H9 (cell line): ENCODE results near the gene GRK1. TPM values are rescaled to one million over a fixed set of nuclear protein-coding genes. Genes with fewer than 3 reads are reported as not detected.

Experiments used
- DNase-seq: peaks from one replicate; pipeline ENCODE4 v3.0.0-alpha.2; 2017
- H2AFZ ChIP-seq: one replicate; pipeline ENCODE4 v1.6.1; 2013; ENCODE audit warnings: mild to moderate bottlenecking, low read length, control low read depth, moderate library complexity
- H2AK5ac ChIP-seq: 2 replicates; pipeline ENCODE4 v1.6.1; 2013; ENCODE audit warnings: low read length, control low read depth, mixed read lengths; ENCODE audit not compliant: insufficient read length
- H2BK120ac ChIP-seq: one replicate; pipeline ENCODE4 v1.6.1; 2013; ENCODE audit warnings: low read depth, mild to moderate bottlenecking, low read length, control low read depth, inconsistent platforms; ENCODE audit not compliant: poor library complexity, severe bottlenecking
- H2BK12ac ChIP-seq: 2 replicates; pipeline ENCODE4 v1.6.1; 2013; ENCODE audit warnings: low read length, control low read depth, mixed read lengths, low read depth; ENCODE audit not compliant: insufficient read length
- H2BK15ac ChIP-seq: 2 replicates; pipeline ENCODE4 v1.6.1; 2013; ENCODE audit warnings: low read depth, low read length, control low read depth
- H2BK20ac ChIP-seq: one replicate; pipeline ENCODE4 v1.6.1; 2013; ENCODE audit warnings: low read depth, mild to moderate bottlenecking, low read length, control low read depth, inconsistent platforms; ENCODE audit not compliant: poor library complexity, severe bottlenecking
- H2BK5ac ChIP-seq: 2 replicates; pipeline ENCODE4 v1.6.1; 2013; ENCODE audit warnings: low read length, control low read depth, mixed read lengths; ENCODE audit not compliant: insufficient read length
- H3K14ac ChIP-seq: 2 replicates; pipeline ENCODE4 v1.6.1; 2013; ENCODE audit warnings: low read length, control low read depth; ENCODE audit not compliant: insufficient read depth
- H3K18ac ChIP-seq: 2 replicates; pipeline ENCODE4 v1.6.1; 2013; ENCODE audit warnings: low read depth, mild to moderate bottlenecking, mixed read lengths, low read length, control low read depth; ENCODE audit not compliant: insufficient read length
- H3K23ac ChIP-seq: 2 replicates; pipeline ENCODE4 v1.6.1; 2013; ENCODE audit warnings: low read length, control low read depth, mixed read lengths, low read depth; ENCODE audit not compliant: insufficient read length
- H3K23me2 ChIP-seq: 2 replicates; pipeline ENCODE4 v1.6.1; 2013; ENCODE audit warnings: low read depth, mild to moderate bottlenecking, mixed read lengths, low read length, control low read depth; ENCODE audit not compliant: insufficient read length, poor library complexity, severe bottlenecking
- H3K27ac ChIP-seq: 2 replicates; pipeline ENCODE4 v1.5.1; 2013; ENCODE audit warnings: low read length, control low read depth, mixed read lengths, low read depth; ENCODE audit not compliant: insufficient read length
- H3K27me3 ChIP-seq: 2 replicates; pipeline ENCODE4 v1.6.1; 2013; ENCODE audit warnings: low read length, control low read depth, inconsistent platforms; ENCODE audit not compliant: insufficient read depth
- H3K4ac ChIP-seq: 2 replicates; pipeline ENCODE4 v1.6.1; 2013; ENCODE audit warnings: low read depth, mild to moderate bottlenecking, control low read depth, inconsistent platforms, low read length, moderate library complexity
- H3K4me1 ChIP-seq: 2 replicates; pipeline ENCODE4 v1.6.1; 2013; ENCODE audit warnings: low read length, control low read depth, inconsistent platforms; ENCODE audit not compliant: insufficient read depth
- H3K4me2 ChIP-seq: 2 replicates; pipeline ENCODE4 v1.6.1; 2013; ENCODE audit warnings: low read length, control low read depth, mixed read lengths; ENCODE audit not compliant: insufficient read length, insufficient read depth
- H3K56ac ChIP-seq: 2 replicates; pipeline ENCODE4 v1.6.1; 2013; ENCODE audit warnings: low read depth, mild to moderate bottlenecking, mixed read lengths, low read length, control low read depth; ENCODE audit not compliant: insufficient read length
- H3K79me1 ChIP-seq: 2 replicates; pipeline ENCODE4 v1.6.1; 2013; ENCODE audit warnings: low read depth, mild to moderate bottlenecking, moderate library complexity, low read length, control low read depth, inconsistent platforms; ENCODE audit not compliant: insufficient read depth, poor library complexity, severe bottlenecking
- H3K79me2 ChIP-seq: 2 replicates; pipeline ENCODE4 v1.6.1; 2013; ENCODE audit warnings: low read length, control low read depth, inconsistent platforms; ENCODE audit not compliant: insufficient read depth
- H3K9ac ChIP-seq: 2 replicates; pipeline ENCODE4 v1.6.1; 2013; ENCODE audit warnings: low read length, control low read depth, mixed read lengths; ENCODE audit not compliant: insufficient read length; ENCODE audit errors: extremely low read depth
- H3K9me3 ChIP-seq: one replicate; pipeline ENCODE4 v1.6.1; 2013; ENCODE audit warnings: low read depth, low read length, inconsistent platforms; ENCODE audit not compliant: control insufficient read depth
- H3T11ph ChIP-seq: one replicate; pipeline ENCODE4 v1.6.1; 2013; ENCODE audit warnings: mild to moderate bottlenecking, low read length, control low read depth, inconsistent platforms
- H4K20me1 ChIP-seq: one replicate; pipeline ENCODE4 v1.6.1; 2013; ENCODE audit not compliant: control insufficient read depth, insufficient read length, insufficient read depth
- H4K5ac ChIP-seq: 2 replicates; pipeline ENCODE4 v1.6.1; 2013; ENCODE audit warnings: low read depth, mild to moderate bottlenecking, mixed read lengths, low read length, control low read depth; ENCODE audit not compliant: insufficient read length
- H4K8ac ChIP-seq: replicated peaks from 2 replicates; pipeline ENCODE4 v1.6.1; 2013; ENCODE audit warnings: low read length, control low read depth, mixed read lengths, low read depth; ENCODE audit not compliant: insufficient read length
- H4K91ac ChIP-seq: 2 replicates; pipeline ENCODE4 v1.6.1; 2013; ENCODE audit warnings: low read depth, mild to moderate bottlenecking, moderate library complexity, mixed read lengths, low read length, control low read depth; ENCODE audit not compliant: insufficient read length
- H3K27ac Mint-ChIP-seq, 3 experiments: 2 replicates in 2 of 3; 3 replicates in 1 of 3; pipeline ENCODE4 v1.8.0; 2020 to 2021; ENCODE audit warnings: mixed read lengths in 3 of 3, mild to moderate bottlenecking in 1 of 3, moderate library complexity in 1 of 3
- H3K27me3 Mint-ChIP-seq: 2 replicates; pipeline ENCODE4 v1.8.0; 2021; ENCODE audit warnings: low read depth, mild to moderate bottlenecking, moderate library complexity, mixed read lengths
- H3K36me3 Mint-ChIP-seq, 3 experiments: 2 replicates in 2 of 3; 3 replicates in 1 of 3; pipeline ENCODE4 v1.8.0; 2020 to 2021; ENCODE audit warnings: low read depth in 3 of 3, mixed read lengths in 3 of 3; ENCODE audit not compliant: insufficient read depth in 1 of 3
- H3K4me1 Mint-ChIP-seq, 2 experiments: 2 replicates each; pipeline ENCODE4 v1.8.0; 2020; ENCODE audit warnings: mixed read lengths in 2 of 2
- H3K4me3 Mint-ChIP-seq, 2 experiments: 2 replicates in 1 of 2; 3 replicates in 1 of 2; pipeline ENCODE4 v1.8.0; 2020 to 2021; ENCODE audit warnings: mild to moderate bottlenecking in 2 of 2, mixed read lengths in 2 of 2, moderate library complexity in 1 of 2
- H3K9me3 Mint-ChIP-seq, 2 experiments: 2 replicates in 1 of 2; 3 replicates in 1 of 2; pipeline ENCODE4 v1.8.0; 2020; ENCODE audit warnings: mild to moderate bottlenecking in 2 of 2, mixed read lengths in 2 of 2, moderate library complexity in 1 of 2
- CTCF ChIP-seq: fragments of 200-600 bp; sonication (generic); conservative IDR thresholded peaks from 3 replicates; pipeline ENCODE4 v1.8.0; 2021; ENCODE audit warnings: antibody characterized with exemption, mild to moderate bottlenecking
- WGBS: extraction: QIAGEN DNeasy Blood & Tissue Kit; methylation state at CpG from one replicate; pipeline ENCODE4 v1.1.7; 2013; ENCODE audit warnings: missing lambda C conversion rate, low lambda C conversion rate, mixed read lengths; ENCODE audit not compliant: insufficient read length; ENCODE audit errors: extremely low coverage; 5-methylcytosine and 5-hydroxymethylcytosine counted together
- total RNA-seq: library from RNA; stranded (reverse); gene quantifications from 2 replicates; pipeline ENCODE4 v1.2.1, GENCODE V29; 2021

The GRK1 gene
- total RNA-seq, 1 experiment from 2014 or later: 0.31 TPM

DNA sequence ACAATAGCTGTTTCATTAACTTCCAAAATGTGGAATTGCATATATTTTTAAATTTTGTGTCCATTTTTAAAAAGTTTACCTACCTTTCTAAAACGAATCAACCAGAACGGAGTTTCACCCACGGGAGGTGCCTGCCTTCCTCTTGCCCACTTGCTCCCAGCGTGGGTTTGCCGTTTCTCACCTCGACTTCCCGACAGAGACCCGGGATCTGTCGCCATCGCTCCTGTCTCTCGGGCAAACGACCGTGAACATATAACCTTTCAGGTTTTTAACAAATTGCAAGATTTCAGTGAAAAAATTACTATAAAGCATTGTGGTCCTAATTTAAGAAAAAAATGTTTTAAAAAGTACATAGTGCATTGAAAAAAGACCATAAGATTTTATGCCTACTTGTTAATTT is 96.2 kb downstream of the GRK1 start:
- no peak overlapping the region for H4K5ac ChIP-seq
- H3K4me1 ChIP-seq: no peaks in the 10 kb centered on the region
- H3K27ac ChIP-seq: no peak overlapping the region
- no peak overlapping the region for H2BK5ac ChIP-seq
- TF ChIP-seq CTCF: no peak
- no CpG with 5 or more reads among the region's 13 CpGs for WGBS
- no peak overlapping the region for H2BK12ac ChIP-seq
- no peak overlapping the region for H3K4ac ChIP-seq
- DNase-seq: no peak
- Mint-ChIP-seq H3K9me3 (no peaks in the 10 kb centered on the region), H3K27me3 (peaks cover 38% of the 10 kb centered on the region), H3K4me3 (no peak overlapping the region), H3K36me3 (no peaks in the 10 kb centered on the region; a peak in 1 of 7 replicates), H3K27ac (no peak overlapping the region), H3K4me1 (peaks cover 20 to 29% of the 10 kb centered on the region in 2 experiments)
- peaks cover 13% of the 10 kb centered on the region for H3K23me2 ChIP-seq
- H4K20me1 ChIP-seq: no peaks in the 10 kb centered on the region
- H2AK5ac ChIP-seq: no peak overlapping the region
- H2BK15ac ChIP-seq: no peak overlapping the region
- H4K91ac ChIP-seq: no peak overlapping the region
- no peak overlapping the region for H3K56ac ChIP-seq
- no peak overlapping the region for H3K18ac ChIP-seq
- no peak overlapping the region for H2BK120ac ChIP-seq
- H2BK20ac ChIP-seq: no peak overlapping the region
- H3K9me3 ChIP-seq: no peaks in the 10 kb centered on the region
- H3K79me1 ChIP-seq: no peaks in the 10 kb centered on the region
- no peak overlapping the region for H3K14ac ChIP-seq
- no peaks in the 10 kb centered on the region for H3K79me2 ChIP-seq
- no peak overlapping the region for H4K8ac ChIP-seq
- H2AFZ ChIP-seq: no peak overlapping the region
- H3T11ph ChIP-seq: no peak overlapping the region
- H3K4me2 ChIP-seq: no peak overlapping the region
- H3K9ac ChIP-seq: no peak overlapping the region
- no peak overlapping the region for H3K23ac ChIP-seq
- H3K27me3 ChIP-seq: peaks cover 9% of the 10 kb centered on the region; the same call in 1 of the 2 replicates
